ENCODE results near the gene RALA.

GRCh38 chr7:39621261-39621660, 2.1 kb upstream of the RALA start:
- no peak for TF ChIP-seq CTCF (IDR thresholded peaks at IDR 0.05)
- TF ChIP-seq POLR2A (IDR thresholded peaks at IDR 0.05) = no peak

All from lower leg skin (tissue), 3 donors.